Stomach (tissue), 9 donors: ENCODE measurements around the gene RPS6KA2. TPM values are rescaled to one million over a fixed set of nuclear protein-coding genes. Genes with fewer than 3 reads are reported as not detected.

ENCODE experiments used
- DNase-seq, 2 donors: peaks; one replicate each; pipeline versions ENCODE4 v3.0.0 to v3.0.0-alpha.2; 2013 to 2019
- H3K27ac ChIP-seq, 5 donors: fragments of 200-600 bp in 4 of 5; sonication (generic) in 4 of 5; one replicate each; pipeline ENCODE4 v1.5.1; 2013 to 2019; ENCODE audit warnings: mild to moderate bottlenecking in 1 of 5, moderate library complexity in 1 of 5
- H3K27me3 ChIP-seq, 3 donors: fragments of 200-600 bp; sonication (generic); one replicate each; pipeline ENCODE4 v1.5.1; 2017 to 2019; ENCODE audit warnings: mixed run types in 1 of 3
- H3K36me3 ChIP-seq, 4 donors: fragments of 200-600 bp; sonication (generic); 1 replicate in 3 of 4; 2 replicates in 1 of 4; pipeline ENCODE4 v1.5.1; 2016 to 2019
- H3K4me1 ChIP-seq, 4 donors: fragments of 200-600 bp; sonication (generic); one replicate each; pipeline ENCODE4 v1.5.1; 2016 to 2019
- H3K4me3 ChIP-seq, 4 donors: fragments of 200-600 bp; sonication (generic) in 3 of 4; one replicate each; pipeline ENCODE4 v1.5.1; 2016 to 2019; ENCODE audit warnings: mild to moderate bottlenecking in 1 of 4
- H3K9me3 ChIP-seq, 4 donors: fragments of 200-600 bp; sonication (generic); one replicate each; pipeline ENCODE4 v1.5.1; 2016 to 2019
- CTCF ChIP-seq, 7 experiments: fragments of 450-650 bp in 4 of 7; fragments of 200-600 bp in 3 of 7; sonication (generic) in 3 of 7; IDR thresholded peaks; one replicate each; pipeline ENCODE4 v1.5.1; 2016 to 2019; ENCODE audit warnings: antibody characterized with exemption in 7 of 7, control low read depth in 2 of 7, mild to moderate bottlenecking in 1 of 7
- EP300 ChIP-seq: sonication (generic); formaldehyde crosslinking; IDR thresholded peaks from one replicate; pipeline ENCODE4 v1.6.1; 2017; ENCODE audit warnings: antibody characterized with exemption
- POLR2A ChIP-seq, 4 donors: fragments of 450-650 bp; IDR thresholded peaks; one replicate each; pipeline ENCODE4 v1.6.1; 2016; ENCODE audit warnings: antibody characterized with exemption in 4 of 4, control low read depth in 2 of 4, mild to moderate bottlenecking in 1 of 4, moderate library complexity in 1 of 4
- POLR2AphosphoS5 ChIP-seq, 3 donors: sonication (generic); formaldehyde crosslinking; IDR thresholded peaks; one replicate each; pipeline ENCODE4 v1.6.1; 2016; ENCODE audit warnings: antibody characterized with exemption in 3 of 3
- WGBS, 5 donors: extraction: QIAGEN DNeasy Blood & Tissue Kit in 3 of 5; methylation state at CpG; one replicate each; pipeline versions ENCODE4 v1.1.5 to v1.1.7; 2013 to 2018; 5-methylcytosine and 5-hydroxymethylcytosine counted together
- intact Hi-C: fragments of 100-400 bp; cut with DNase I; formaldehyde crosslinking; loops from one replicate; pipeline ENCODE4 v1.15.1; 2023; ENCODE audit warnings: low total_unique reads
- polyA plus RNA-seq, 3 donors: library from polyadenylated mRNA; stranded (reverse); fragments of 200-250 nt; gene quantifications; one replicate each; pipeline ENCODE4 v1.2.3, GENCODE V29; 2013
- total RNA-seq, 5 donors: library from RNA; depleted of rRNA; stranded (reverse); fragments of >200 nt; gene quantifications; one replicate each; pipeline versions ENCODE4 v1.1.0 to v1.2.3, GENCODE V29; 2014 to 2016
- donor health status: healthy with polysubstance abuse.
- donor health status: Bipolar disorder and iron deficiency.
- donor health status: healthy.

Gene RPS6KA2
- total and polyA plus RNA-seq, 8 donors = 10.9 to 150 (median 68.0) TPM

DNA sequence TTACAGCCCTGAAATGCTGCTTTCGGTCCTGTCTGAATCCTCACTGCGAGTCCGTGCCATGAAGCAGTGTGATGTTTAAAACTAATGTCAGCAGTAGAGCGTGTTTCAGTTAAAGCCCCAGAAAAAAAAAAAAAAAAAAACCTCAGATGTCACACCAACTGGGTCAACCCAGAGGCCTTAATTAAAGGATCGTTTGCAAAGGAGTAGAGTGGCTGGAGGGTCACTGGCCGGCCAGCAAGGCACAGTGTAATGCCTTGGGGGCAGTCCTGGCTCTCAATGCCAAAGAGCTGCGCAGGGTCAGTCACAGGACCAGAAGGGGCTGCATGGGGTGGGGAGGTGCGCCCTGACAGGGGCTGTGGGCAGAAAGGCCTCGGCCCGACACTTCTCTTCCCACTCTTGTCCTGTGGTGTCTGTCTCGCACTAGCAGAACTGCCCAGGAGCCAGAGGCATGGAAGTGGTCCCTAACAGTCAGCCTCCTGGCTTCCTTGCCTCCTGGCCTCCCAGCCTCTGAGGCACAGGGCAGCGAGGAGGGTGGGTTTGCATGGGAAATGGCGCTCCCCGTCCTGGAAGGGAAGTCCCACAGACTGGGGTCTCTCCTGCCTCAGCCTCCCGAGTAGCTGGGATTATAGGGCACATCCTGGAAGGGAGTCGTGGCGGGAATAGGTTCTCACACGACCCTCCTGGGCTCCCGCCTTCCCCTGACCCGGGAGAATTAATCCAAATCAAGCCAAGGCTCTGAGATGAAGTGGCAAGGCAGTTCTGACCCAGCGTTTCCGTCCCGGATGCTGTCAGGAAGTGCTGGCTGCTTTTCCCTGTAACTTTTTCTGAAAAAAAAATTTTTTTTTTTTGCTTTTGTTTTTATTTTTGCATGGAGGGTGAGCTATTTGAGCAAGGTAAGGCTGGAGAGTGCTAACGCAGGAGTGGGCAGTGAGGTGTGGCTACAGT is 190.6 kb downstream of the RPS6KA2 start:
- no peaks in the 10 kb centered on the region for H3K9me3 ChIP-seq
- no peak for TF ChIP-seq EP300
- no peaks in the 10 kb centered on the region for H3K27me3 ChIP-seq
- 81 to 92% (median 92%) methylated on average over 24 of the region's 24 CpGs for WGBS, 5 donors
- H3K27ac ChIP-seq = no peak overlapping the region
- H3K4me1 ChIP-seq = peaks cover 0 to 7% (median 0%) of the 10 kb centered on the region in 4 donors
- intact Hi-C loops = no loop called here
- peak in 1 of 2 donors; percentile 17 for DNase-seq
- no peak overlapping the region for H3K4me3 ChIP-seq
- H3K36me3 ChIP-seq = peaks cover 13 to 77% (median 52%) of the 10 kb centered on the region in 4 donors

GRCh38 chr6:166435574-166435973 is 191.5 kb downstream of the RPS6KA2 start:
- Histone ChIP-seq H3K27ac (no peak overlapping the region), H3K4me1 (peaks cover 0 to 7% (median 0%) of the 10 kb centered on the region in 4 donors), H3K27me3 (no peaks in the 10 kb centered on the region), H3K36me3 (peaks cover 21 to 77% (median 55%) of the 10 kb centered on the region in 4 donors), H3K4me3 (no peak overlapping the region), H3K9me3 (no peaks in the 10 kb centered on the region)
- 60 to 66% (median 63%) methylated on average over 1 to 10 of the region's 10 CpGs for WGBS, 5 donors
- TF ChIP-seq CTCF (IDR thresholded peaks at IDR 0.05) (no peak), POLR2A (IDR thresholded peaks at IDR 0.05) (no peak), POLR2AphosphoS5 (IDR thresholded peaks at IDR 0.05) (no peak), EP300 (no peak)
- intact Hi-C loops = no loop called here
- peak; percentile 31 to 48 for DNase-seq

- H3K4me1 ChIP-seq = peaks cover 0 to 7% (median 0%) of the 10 kb centered on the region in 4 donors
- peak in 1 of 2 donors; percentile 16 for DNase-seq
- no peak overlapping the region for H3K27ac ChIP-seq
- TF ChIP-seq CTCF (IDR thresholded peaks at IDR 0.05) = no peak
- TF ChIP-seq EP300 = no peak
- no peak for TF ChIP-seq POLR2A (IDR thresholded peaks at IDR 0.05)
- TF ChIP-seq POLR2AphosphoS5 (IDR thresholded peaks at IDR 0.05) = no peak
- intact Hi-C loops = no loop called here
- no peaks in the 10 kb centered on the region for H3K27me3 ChIP-seq
- no peaks in the 10 kb centered on the region for H3K9me3 ChIP-seq
- no peak overlapping the region for H3K4me3 ChIP-seq
- H3K36me3 ChIP-seq = peaks cover 30 to 78% (median 66%) of the 10 kb centered on the region in 4 donors
- WGBS, 5 donors = 77 to 91% (median 88%) methylated on average over 5 of the region's 5 CpGs
Observed at GRCh38 chr6:166434336-166434735, 192.7 kb downstream of the RPS6KA2 start.

- Histone ChIP-seq H3K4me1 (peaks cover 0 to 7% (median 0%) of the 10 kb centered on the region in 4 donors), H3K9me3 (no peaks in the 10 kb centered on the region), H3K4me3 (no peak overlapping the region), H3K36me3 (peaks cover 30 to 83% (median 68%) of the 10 kb centered on the region in 4 donors), H3K27ac (no peak overlapping the region), H3K27me3 (no peaks in the 10 kb centered on the region)
- WGBS, 5 donors = 92 to 98% (median 95%) methylated on average over 10 of the region's 10 CpGs
- intact Hi-C loops = no loop called here
- DNase-seq = peak in 1 of 2 donors; percentile 18
- no peak for TF ChIP-seq CTCF (IDR thresholded peaks at IDR 0.05)
- no peak for TF ChIP-seq EP300
- TF ChIP-seq POLR2A (IDR thresholded peaks at IDR 0.05) = no peak
- no peak for TF ChIP-seq POLR2AphosphoS5 (IDR thresholded peaks at IDR 0.05)
Observed at GRCh38 chr6:166433096-166433495, 194.0 kb downstream of the RPS6KA2 start.
